Motor neuron (in vitro differentiated cells): ENCODE data around the gene SLC17A3. TPM values are rescaled to one million over a fixed set of nuclear protein-coding genes. Genes with fewer than 3 reads are reported as not detected.

Source experiments
- ATAC-seq, 8 experiments: fragments of 200-7000 bp; cut with Tn5 transposase; replicated peaks in 6 of 8; 2 replicates each; pipeline ENCODE4 v1.8.0; 2021; ENCODE audit warnings: mild to moderate bottlenecking in 8 of 8, moderate library complexity in 8 of 8
- H3K27ac ChIP-seq, 2 donors: fragments of 250-450 bp; sonication (Bioruptor Pico); 2 replicates each; pipeline ENCODE4 v1.9.0; 2021; ENCODE audit warnings: antibody characterized with exemption in 2 of 2, mild to moderate bottlenecking in 2 of 2, moderate library complexity in 1 of 2
- H3K4me1 ChIP-seq, 2 donors: fragments of 250-450 bp; sonication (Bioruptor Pico); replicated peaks in 1 of 2; 2 replicates each; pipeline ENCODE4 v1.6.1; 2021; ENCODE audit warnings: antibody characterized with exemption in 2 of 2, mild to moderate bottlenecking in 2 of 2, moderate library complexity in 1 of 2
- H3K4me3 ChIP-seq, 5 donors: fragments of 250-450 bp; sonication (Bioruptor Pico); 2 replicates each; pipeline ENCODE4 v1.9.0; 2021; ENCODE audit warnings: antibody characterized with exemption in 5 of 5, mild to moderate bottlenecking in 5 of 5, moderate library complexity in 4 of 5
- WGBS, 10 experiments: fragments of 450-650 bp; shearing (Covaris generic); methylation state at CpG; one replicate each; pipeline ENCODE4 v1.0.0; 2022; 5-methylcytosine and 5-hydroxymethylcytosine counted together
- in situ Hi-C, 9 experiments: fragments of 400-800 bp; cut with MboI; loops; one replicate each; pipeline ENCODE4 v1.15.0; 2021; ENCODE audit warnings: low sequenced_read_pairs in 9 of 9, low pct_unique_long_range_greater_than_20kb in 2 of 9; ENCODE audit not compliant: unreplicated experiment in 9 of 9
- total RNA-seq, 8 experiments: library from RNA; unstranded; fragments of 300-600 nt; gene quantifications; 2 replicates each; pipeline versions ENCODE4 v1.2.3 to v1.2.4, GENCODE V29; 2022

SLC17A3 gene
- total RNA-seq, 8 experiments from 2014 or later, result 0.40 to 1.00 TPM; not detected in 6

DNA sequence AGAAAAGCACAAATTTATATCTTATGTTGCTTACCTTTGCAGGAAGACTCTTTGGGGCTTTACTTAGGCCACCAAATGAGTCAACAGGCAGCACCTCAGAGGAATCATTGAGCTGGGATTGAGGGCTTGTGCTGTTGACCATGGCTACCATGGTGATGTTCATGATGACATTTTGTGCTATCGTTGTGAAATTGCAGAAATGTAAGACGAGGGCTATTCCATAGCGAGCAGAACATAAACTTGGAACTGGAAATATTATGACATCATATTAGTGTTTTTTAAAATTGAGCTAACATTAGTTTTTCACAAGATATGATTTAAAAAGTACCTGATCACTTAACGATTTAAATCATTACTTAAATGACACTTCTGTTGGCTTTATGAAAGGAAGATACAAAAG is 11.8 kb downstream of the SLC17A3 start:
- ATAC-seq, result no peak
- no peak overlapping the region for H3K4me3 ChIP-seq
- H3K4me1 ChIP-seq, result no peaks in the 10 kb centered on the region
- 10 to 94% (median 73%) methylated on average over 1 to 4 of the region's 4 CpGs; no CpG with 5 or more reads in 1 of the 10 experiments for WGBS, 10 experiments
- no peak overlapping the region for H3K27ac ChIP-seq
- in situ Hi-C loops, result no loop called here

DNA sequence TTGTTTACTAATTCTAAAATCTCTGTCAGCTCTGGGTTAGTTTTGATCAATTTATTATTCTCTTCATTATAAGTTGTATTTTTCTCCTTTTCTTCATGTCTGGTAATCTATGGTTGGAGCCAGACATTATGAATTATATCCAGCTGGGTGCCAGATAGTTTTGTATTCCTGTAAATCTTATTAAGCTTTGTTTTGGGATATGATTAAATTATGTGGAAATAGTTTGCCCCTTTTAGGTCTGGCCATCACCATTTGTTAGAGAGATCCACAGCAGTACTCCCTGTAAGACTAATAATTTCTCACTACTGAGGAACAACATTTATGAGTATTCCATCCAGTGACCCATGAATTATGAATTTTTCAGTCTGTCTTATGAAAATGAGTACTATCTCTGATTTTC is 21.3 kb downstream of the SLC17A3 start:
- Histone ChIP-seq H3K4me1 (no peaks in the 10 kb centered on the region), H3K4me3 (no peak overlapping the region), H3K27ac (no peak overlapping the region)
- no peak for ATAC-seq
- in situ Hi-C loops, result no loop called here

DNA sequence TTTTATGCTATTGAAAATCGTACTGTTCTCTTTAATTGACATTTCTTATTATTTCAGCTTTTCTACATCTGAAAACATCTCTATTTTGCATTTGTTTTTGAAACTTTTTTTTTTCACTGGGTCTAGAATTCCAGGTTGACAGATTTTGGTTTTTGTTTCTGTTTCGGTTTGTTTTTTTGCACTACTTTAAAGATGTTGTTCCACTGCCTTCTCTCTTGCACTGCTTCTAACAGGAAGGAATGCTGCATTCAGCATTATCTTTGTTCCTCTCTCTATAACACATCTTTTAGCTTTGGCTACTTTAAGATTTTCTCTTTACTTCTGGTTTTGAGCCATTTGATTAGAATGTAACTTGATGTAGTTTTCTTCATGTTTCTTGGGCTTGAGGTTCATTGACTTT is 22.1 kb downstream of the SLC17A3 start:
- no peak overlapping the region for H3K27ac ChIP-seq
- ATAC-seq, result no peak
- WGBS, 10 experiments, result 3 to 97% (median 83%) methylated on average over 1 to 2 of the region's 2 CpGs
- no peak overlapping the region for H3K4me3 ChIP-seq
- no peaks in the 10 kb centered on the region for H3K4me1 ChIP-seq
- in situ Hi-C loops, result no loop called here

DNA sequence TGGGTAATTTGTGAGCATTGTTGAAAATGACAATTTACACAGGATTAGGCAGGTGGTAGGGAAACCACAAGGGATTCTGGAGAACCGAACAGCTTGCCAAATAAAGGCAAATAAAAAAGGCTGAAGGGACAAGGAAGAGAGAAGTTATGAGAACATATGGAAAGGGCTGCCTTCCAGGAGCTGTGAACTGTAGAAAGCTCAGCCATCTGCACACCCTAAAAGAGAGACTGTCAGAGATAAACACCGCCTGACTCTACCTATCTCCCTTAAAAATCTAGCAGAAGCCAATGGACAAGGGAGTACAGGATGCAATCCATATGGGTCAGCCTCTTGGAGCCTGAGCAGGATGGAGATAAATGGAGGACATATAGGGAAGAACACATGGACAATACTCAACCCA is 29.5 kb downstream of the SLC17A3 start:
- in situ Hi-C loops, result no loop called here
- Histone ChIP-seq H3K4me1 (no peaks in the 10 kb centered on the region), H3K4me3 (no peak overlapping the region), H3K27ac (no peak overlapping the region)
- WGBS, 10 experiments, result 0 to 100% (median 50%) methylated on average over 1 to 2 of the region's 2 CpGs; no CpG with 5 or more reads in 1 of the 10 experiments
- no peak for ATAC-seq

DNA sequence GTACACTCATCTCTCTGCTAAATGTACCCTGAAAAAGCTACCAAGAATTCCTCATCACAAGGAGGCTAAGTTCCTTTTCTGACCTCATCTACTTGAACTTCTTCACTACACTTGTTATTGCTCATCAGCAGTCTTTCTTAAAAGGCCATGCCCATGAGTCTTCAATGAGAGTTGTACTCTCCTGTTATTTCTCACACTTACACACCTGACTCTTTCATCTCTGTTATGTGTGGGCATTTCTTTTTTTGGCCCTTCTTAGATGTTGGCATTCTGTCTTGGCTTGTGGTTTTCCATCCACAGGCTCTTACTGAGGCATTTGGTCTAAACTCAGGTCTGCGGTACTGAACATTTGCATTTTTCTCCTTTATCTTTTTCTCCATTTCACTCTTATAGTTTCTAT is 31.5 kb downstream of the SLC17A3 start:
- no peak for ATAC-seq
- Histone ChIP-seq H3K4me1 (no peaks in the 10 kb centered on the region), H3K27ac (no peak overlapping the region), H3K4me3 (no peak overlapping the region)
- in situ Hi-C loops, result no loop called here
- WGBS, 10 experiments, result 86 to 100% (median 100%) methylated on average over 1 of the region's 1 CpG; no CpG with 5 or more reads in 2 of the 10 experiments

DNA sequence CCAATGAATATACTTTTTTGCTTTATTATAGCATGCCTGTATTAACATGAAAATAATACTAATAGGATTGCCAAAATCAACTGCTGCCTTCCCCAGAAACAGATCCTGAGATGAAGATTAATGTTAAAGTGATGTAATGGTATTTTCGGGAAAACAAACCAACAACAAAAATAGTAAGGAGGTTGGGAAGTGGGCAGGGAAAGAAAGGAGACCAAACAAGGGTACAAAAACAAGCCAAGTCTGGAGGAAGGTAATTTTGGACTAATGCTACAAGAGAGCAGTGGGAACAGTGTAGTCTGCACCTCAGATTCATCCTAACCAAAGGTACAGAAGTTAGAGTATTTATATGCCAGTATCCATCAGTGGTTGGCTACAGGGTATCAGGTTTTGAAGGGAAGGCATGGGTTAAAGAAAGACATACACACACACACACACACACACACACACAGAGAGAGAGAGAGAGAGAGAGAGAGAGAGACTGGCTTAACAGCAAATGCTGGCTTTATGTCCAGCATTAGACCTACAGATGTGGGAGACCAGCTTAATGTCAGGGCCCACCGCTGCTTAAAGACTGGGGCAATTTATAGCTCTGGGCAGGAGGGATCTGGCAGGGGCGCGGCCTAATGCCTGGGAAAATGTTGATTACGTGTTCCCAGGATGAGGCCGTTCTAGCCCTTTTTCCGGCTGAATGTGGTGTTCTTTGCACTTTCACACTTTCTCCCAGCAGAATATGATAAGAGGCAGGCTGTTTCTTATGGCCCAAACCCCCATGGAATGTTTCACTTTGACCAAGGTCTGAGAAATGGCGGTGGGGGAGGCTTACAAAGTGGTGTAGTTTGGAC is 38.4 kb downstream of the SLC17A3 start:
- Histone ChIP-seq H3K27ac (no peak overlapping the region), H3K4me3 (no peak overlapping the region), H3K4me1 (no peaks in the 10 kb centered on the region)
- in situ Hi-C loops, result no loop called here
- 0 to 100% (median 44%) methylated on average over 1 to 6 of the region's 8 CpGs; no CpG with 5 or more reads in 2 of the 10 experiments for WGBS, 10 experiments
- peak in 2 of 8 experiments; percentile 22 to 30 for ATAC-seq

DNA sequence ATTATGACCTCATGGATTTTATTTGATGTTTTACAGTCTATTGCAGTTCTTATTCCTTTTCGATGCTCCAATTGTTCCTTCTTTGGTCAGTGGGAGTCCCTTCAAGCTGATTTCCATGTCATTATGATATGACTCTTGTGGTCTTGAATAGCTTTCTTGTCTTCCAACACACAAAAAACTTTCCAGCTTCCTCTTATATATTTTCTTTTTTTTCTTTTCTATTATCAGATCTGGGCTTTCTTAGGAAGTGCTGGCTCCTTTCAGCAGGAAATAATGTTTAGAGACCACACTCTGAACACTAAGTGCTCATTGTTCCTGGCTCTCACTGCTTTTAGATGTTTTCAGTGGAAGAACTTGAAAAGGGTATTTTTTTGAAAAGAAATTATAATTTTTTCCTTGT is 39.1 kb downstream of the SLC17A3 start:
- Histone ChIP-seq H3K4me1 (no peaks in the 10 kb centered on the region), H3K4me3 (no peak overlapping the region), H3K27ac (no peak overlapping the region)
- WGBS, 10 experiments, result 0 to 100% (median 75%) methylated on average over 1 of the region's 1 CpG
- ATAC-seq, result no peak
- in situ Hi-C loops, result no loop called here

DNA sequence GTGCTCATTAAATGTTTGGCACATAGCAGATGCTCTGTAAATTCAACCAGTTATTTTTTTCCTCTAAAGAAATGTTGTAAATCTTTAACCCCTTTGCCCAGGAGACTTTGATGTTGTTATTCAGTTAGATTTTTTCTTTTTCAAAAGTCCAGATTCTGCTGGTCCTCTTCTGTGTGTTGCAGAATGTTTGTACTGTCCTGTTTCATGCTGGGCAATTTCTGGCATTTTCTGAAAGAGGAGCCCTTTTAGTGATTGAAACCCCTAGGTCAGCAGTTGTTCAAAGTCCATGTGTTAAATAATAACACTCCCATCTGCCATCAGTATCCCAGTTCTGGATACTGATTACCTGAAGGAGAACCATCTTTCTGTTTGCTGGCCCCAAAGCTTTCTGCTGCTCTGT is 40.9 kb downstream of the SLC17A3 start:
- no peaks in the 10 kb centered on the region for H3K4me1 ChIP-seq
- no peak overlapping the region for H3K4me3 ChIP-seq
- in situ Hi-C loops, result no loop called here
- no peak for ATAC-seq
- H3K27ac ChIP-seq, result no peak overlapping the region

DNA sequence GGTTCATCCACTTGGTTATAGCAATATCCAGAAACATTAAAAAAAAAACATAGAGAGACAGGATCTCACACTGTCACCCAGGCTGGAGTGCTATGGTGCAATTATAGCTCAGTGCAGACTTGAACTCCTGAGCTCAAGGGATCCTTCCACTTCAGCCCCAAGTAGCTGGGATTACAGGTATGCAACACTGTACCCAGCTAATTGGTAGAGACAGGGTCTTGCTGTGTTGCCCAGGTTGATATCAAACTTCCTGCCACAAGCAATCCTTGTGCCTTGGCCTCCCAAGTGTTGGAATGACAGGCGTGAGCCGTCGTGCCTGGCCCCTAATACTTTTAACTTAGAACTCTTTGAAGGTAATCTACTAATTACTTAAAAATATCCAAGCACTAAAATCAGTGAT is 41.4 kb downstream of the SLC17A3 start:
- in situ Hi-C loops, result no loop called here
- Histone ChIP-seq H3K27ac (no peak overlapping the region), H3K4me1 (no peaks in the 10 kb centered on the region), H3K4me3 (no peak overlapping the region)
- WGBS, 10 experiments, result 10 to 100% (median 84%) methylated on average over 1 to 3 of the region's 3 CpGs; no CpG with 5 or more reads in 4 of the 10 experiments
- ATAC-seq, result no peak

DNA sequence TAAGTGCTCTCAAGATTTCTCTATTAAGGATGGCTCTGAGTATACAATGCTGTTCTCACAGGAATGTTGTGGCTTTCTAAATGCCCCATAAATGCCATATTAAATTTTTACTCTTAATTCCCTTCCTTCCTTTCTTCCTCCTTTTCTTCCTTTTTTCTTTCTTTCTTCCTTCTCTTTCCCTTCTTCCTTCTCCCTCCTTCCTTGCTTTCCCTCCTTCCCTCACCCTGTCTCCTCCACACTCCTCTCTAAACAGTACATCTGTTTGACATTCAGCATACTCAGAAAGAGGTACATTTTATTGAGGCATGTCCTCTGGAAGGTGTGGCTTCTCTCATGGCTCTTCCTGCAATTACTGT is 41.8 kb downstream of the SLC17A3 start:
- no peak for ATAC-seq
- in situ Hi-C loops, result no loop called here

DNA sequence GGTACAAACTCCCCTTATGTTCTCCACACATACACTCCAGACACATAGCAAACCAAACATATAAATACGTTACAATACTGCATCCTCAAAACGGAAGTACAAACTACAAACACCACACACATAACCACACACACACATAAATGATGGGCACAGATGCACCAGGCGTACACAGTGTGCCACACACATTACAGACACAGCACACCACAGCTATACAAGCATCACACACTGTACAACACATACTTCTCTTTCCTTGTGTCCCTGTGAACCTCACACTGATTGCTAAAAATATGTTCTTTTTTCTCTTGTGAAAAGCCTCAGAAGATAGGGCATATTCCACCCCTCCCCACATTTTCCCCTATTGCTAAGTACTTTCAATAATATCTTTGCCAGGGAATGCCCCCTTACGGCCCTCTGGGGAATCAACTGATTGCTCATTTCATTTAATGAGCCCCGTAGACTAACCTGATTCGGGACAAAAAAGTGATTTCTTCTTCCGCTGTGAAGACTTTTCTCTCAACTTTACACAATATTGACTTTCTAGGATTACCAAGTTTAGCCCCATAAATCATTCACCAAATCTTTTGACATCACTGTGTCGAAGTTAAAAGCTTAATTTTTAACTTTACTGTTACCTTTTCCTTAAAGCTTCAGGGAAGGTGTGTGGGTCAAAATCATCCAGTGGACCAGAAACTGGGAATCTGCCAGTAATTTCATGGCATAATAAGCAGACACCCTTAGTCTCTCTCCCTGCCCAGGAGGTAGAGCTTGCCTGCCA is 42.3 kb downstream of the SLC17A3 start, which contains the start of gene SLC17A1:
SLC17A1 (minus strand) TSS at position 521 of the 775 bp plus-strand sequence. CDS start 1,495 bp downstream, outside the sequence.
- ATAC-seq, result no peak
- in situ Hi-C loops, result no loop called here
- 24 to 93% (median 75%) methylated on average over 2 to 8 of the region's 8 CpGs for WGBS, 10 experiments
- Histone ChIP-seq H3K4me1 (no peaks in the 10 kb centered on the region), H3K4me3 (no peak within 1 kb of the TSS), H3K27ac (no peak within 1 kb of the TSS)

More for the DNA sequence above, 41.8 kb downstream of the SLC17A3 start:
- H3K27ac ChIP-seq, result no peak overlapping the region
- H3K4me1 ChIP-seq, result no peaks in the 10 kb centered on the region
- H3K4me3 ChIP-seq, result no peak overlapping the region

DNA sequence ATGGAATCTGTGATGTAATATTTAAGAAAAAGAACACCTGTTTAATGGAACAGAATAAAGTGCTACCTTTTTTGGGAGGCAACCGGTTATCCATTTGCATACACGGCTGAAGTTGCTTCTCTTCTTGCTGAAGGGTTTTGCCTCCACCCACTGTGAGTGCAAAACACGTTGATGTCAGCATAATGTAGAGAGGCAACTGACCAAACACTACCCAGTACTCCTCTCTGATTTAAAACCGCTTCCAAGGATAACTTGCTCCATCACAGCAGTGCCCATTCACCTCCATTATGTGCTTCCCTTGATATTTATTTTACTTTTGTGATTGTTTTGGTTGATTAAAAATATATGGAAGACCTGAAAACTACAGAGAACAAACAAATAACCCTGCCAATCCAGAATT is 43.6 kb downstream of the SLC17A3 start:
- 0 to 100% (median 78%) methylated on average over 1 to 4 of the region's 4 CpGs; no CpG with 5 or more reads in 3 of the 10 experiments for WGBS, 10 experiments
- ATAC-seq, result peak in 2 of 8 experiments; percentile 26 to 72
- in situ Hi-C loops, result no loop called here
- Histone ChIP-seq H3K27ac (no peak overlapping the region), H3K4me3 (no peak overlapping the region), H3K4me1 (no peaks in the 10 kb centered on the region)

DNA sequence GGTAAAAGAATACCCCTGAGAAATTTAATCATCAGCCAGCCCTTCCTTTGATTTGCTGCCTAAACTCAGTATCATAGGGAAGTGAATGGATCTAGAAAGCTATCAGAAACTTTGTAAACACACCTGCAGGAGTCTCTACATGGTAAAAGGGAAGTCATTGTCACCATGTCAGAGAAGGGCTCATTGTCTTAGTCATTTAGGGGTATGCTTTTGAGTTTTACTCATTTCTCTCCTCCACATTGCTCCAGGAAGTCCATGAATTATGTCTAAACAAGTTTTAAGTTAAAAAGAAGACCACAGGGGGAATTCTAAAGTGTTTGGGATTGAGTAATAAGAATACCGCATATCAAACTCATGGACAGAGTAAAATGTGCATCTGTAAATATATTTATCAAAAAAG is 44.7 kb downstream of the SLC17A3 start:
- no peak overlapping the region for H3K27ac ChIP-seq
- no peak overlapping the region for H3K4me3 ChIP-seq
- in situ Hi-C loops, result no loop called here
- H3K4me1 ChIP-seq, result no peaks in the 10 kb centered on the region
- no peak for ATAC-seq
- 5 to 100% (median 89%) methylated on average over 1 of the region's 1 CpG; no CpG with 5 or more reads in 1 of the 10 experiments for WGBS, 10 experiments

DNA sequence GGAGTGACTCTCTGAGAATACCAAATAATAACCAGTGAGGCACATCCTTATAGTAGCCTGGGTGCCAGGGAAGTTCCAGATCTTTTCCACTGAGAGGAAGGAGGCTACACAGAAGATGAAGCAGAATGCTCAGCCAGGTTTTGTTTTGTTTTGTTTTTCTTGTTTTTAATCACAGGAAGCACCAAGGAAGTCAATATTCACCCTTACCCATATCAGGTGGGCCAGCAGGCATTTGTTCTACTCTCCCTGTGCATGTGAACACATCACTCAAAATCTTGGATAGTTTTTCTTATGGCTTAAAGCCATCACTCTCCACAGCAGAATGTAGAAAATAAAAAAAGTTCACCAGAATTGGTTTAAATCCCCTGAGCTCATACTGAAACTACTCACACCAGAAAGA is 52.7 kb downstream of the SLC17A3 start:
- no peak for ATAC-seq
- H3K27ac ChIP-seq, result no peak overlapping the region
- no peaks in the 10 kb centered on the region for H3K4me1 ChIP-seq
- in situ Hi-C loops, result no loop called here
- no peak overlapping the region for H3K4me3 ChIP-seq
